ENCODE data around the gene MTCL3.

GRCh38 chr6:127458817-127459216, 60.3 kb downstream of the MTCL3 start:
- TF ChIP-seq CTCF (conservative IDR thresholded peaks at IDR 0.05) (no peak), ZFX (IDR thresholded peaks at IDR 0.05) (no peak)
